Activated T-cell treated with anti-CD3 and anti-CD28 coated beads, Interleukin-2, amount 50 U/mL, for 4 hours (primary cell): ENCODE results near the gene PDS5B. TPM values are rescaled to one million over a fixed set of nuclear protein-coding genes. Genes with fewer than 3 reads are reported as not detected.

ENCODE experiments used
- total RNA-seq, 3 donors: library from RNA; stranded (reverse); gene quantifications; one replicate each; pipeline ENCODE4 v1.2.1, GENCODE V29; 2021

PDS5B gene
- total RNA-seq, 3 donors from 2014 or later, result 37.6 to 41.8 (median 38.2) TPM

Other genes with a start within 250 kb of the PDS5B start
- 1 to 10 TPM; 5.1 to 7.3 (median 5.4) TPM for gene N4BP2L1, start 158.3 kb upstream of the PDS5B start, total RNA-seq
- 10 to 100 TPM; 47.1 to 59.7 (median 58.6) TPM for gene N4BP2L2, start 47.7 kb upstream of the PDS5B start, total RNA-seq